GM12891 (cell line): ENCODE data around the gene BUD31.
A peak's percentile ranks its signal among the peaks of the same experiment; 100 is the strongest.
"Not testable (repeated sequence)": the region's sequence is repeated elsewhere in the genome, so short reads cannot be mapped to it uniquely, and the experiment has no call there.

Experiments used
- DNase-seq: peaks from one replicate; pipeline ENCODE4 v3.0.0; 2011; ENCODE audit warnings: low spot score; ENCODE audit not compliant: insufficient read length
- FAIRE-seq: peaks from 2 replicates; lab custom pipeline; 2011; peaks lifted over from hg19 to GRCh38; lab: Jason Lieb, UNC
- PAX5 ChIP-seq: IDR thresholded peaks from 2 replicates; pipeline ENCODE4 v1.6.1; 2011; ENCODE audit warnings: low read length, moderate library complexity, mild to moderate bottlenecking; ENCODE audit not compliant: insufficient read depth, severe bottlenecking
- POLR2A ChIP-seq: IDR thresholded peaks from 2 replicates; pipeline ENCODE4 v1.6.1; 2011; ENCODE audit warnings: low read depth, low read length, control low read depth
- POLR2AphosphoS5 ChIP-seq: IDR thresholded peaks from 2 replicates; pipeline ENCODE4 v1.6.1; 2011; ENCODE audit warnings: low read depth, low read length, control low read depth
- POU2F2 ChIP-seq: IDR thresholded peaks from 2 replicates; pipeline ENCODE4 v1.6.1; 2011; ENCODE audit warnings: low read depth, mild to moderate bottlenecking, control low read depth, low read length, moderate library complexity
- SPI1 ChIP-seq: IDR thresholded peaks from 2 replicates; pipeline ENCODE4 v1.6.1; 2011; ENCODE audit warnings: low read depth, low read length, control low read depth
- TAF1 ChIP-seq: IDR thresholded peaks from 2 replicates; pipeline ENCODE4 v1.6.1; 2011; ENCODE audit warnings: low read depth, low read length, control low read depth

Gene BUD31

DNA sequence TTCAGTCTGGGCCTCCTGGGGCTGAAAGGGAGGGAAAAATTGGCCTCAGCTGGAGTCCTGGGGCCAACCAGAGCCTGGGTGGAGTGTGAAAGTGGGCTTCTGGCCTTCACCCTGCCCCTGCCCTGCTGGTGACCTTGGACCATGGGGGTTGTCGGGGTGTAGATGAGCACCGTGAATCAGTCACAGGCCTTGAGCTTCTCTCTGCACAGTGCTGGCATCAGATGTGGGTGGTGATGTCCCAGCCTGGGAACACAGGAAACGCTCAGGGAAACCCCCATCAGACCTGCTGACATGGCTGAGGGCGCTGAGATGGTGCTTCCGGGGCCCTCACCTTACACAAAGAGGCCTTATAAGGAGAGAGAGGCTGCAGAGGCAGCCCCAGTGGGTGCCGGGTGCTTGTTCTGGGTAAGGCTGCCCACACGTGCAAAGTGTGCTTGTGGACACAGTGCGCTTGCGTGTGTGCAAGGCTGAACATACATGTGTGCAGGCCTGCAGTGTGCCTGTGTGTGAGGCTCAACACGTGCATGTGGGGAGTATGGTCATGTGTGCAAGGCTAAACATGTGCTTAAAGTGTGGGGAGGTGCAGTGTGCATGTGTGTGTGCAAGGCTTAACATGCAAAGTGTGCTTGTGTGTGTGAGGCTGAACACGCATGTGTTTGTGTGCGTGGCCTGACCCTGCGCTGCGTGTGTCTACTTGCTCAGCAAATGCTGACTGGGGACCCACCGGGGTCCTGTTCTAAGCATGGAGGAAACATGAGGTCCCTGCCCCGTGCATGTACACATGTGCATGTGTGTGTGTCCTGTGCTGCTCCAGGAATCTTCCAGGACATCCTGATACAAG is 27.7 kb upstream of the BUD31 start:
- FAIRE-seq, result peak; percentile 98
- peak; percentile 76 for DNase-seq

DNA sequence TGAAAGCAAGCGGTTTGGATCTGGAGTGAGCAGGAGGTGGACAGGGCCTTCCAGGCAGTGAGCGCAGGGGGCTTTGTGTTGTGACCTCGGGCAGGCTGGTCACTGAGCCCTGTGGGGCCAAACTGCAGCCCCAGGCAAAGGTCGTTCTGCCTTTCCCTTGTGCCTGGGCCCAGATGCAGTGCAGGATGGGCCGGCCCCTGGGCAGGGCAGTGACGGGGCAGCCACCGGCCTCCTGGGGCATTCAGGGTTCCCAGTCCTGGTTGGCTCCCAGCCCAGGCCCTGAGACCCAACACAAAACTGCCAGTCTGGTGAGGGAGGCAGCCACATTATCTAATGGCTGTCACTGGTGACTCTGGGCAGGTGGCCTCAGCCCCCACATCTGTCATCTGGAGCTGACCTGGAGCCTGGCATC is 27.1 kb upstream of the BUD31 start:
- FAIRE-seq (no peak), DNase-seq (no peak)
- TF ChIP-seq POLR2AphosphoS5, result no peak
- TF ChIP-seq PAX5, result no peak
- no peak for TF ChIP-seq POLR2A
- TF ChIP-seq SPI1, result no peak
- TF ChIP-seq TAF1, result no peak
- TF ChIP-seq POU2F2, result no peak

More for the DNA sequence above, 27.7 kb upstream of the BUD31 start:
- TF ChIP-seq POLR2A (peak; percentile 78), TAF1 (peak; percentile 74), PAX5 (no peak), SPI1 (no peak), POU2F2 (no peak; the same call in 1 of the 2 replicates), POLR2AphosphoS5 (peak; percentile 89)

DNA sequence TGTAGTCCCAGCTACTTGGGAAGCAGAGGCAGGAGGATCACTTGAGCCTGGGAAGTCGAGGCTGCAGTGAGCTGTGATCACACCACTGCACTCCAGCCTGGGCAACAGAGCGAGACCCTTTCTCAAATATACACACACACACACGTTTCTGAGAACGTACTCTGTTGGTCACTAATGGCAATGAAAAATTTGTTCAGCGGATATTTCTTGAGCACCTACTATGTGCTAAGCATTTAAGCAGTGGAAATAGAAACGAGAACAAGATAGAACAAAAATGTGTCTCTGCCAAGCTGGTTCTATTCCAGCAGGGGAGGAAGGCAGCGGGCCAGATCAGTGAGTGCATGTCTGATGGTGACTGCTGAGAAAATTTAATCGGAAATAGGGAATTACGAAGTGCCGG is 25.6 kb upstream of the BUD31 start:
- no peak for FAIRE-seq
- no peak for TF ChIP-seq SPI1
- TF ChIP-seq POU2F2, result no peak
- no peak for TF ChIP-seq POLR2AphosphoS5
- no peak for TF ChIP-seq PAX5
- no peak for TF ChIP-seq POLR2A
- TF ChIP-seq TAF1, result no peak
- DNase-seq, result no peak

DNA sequence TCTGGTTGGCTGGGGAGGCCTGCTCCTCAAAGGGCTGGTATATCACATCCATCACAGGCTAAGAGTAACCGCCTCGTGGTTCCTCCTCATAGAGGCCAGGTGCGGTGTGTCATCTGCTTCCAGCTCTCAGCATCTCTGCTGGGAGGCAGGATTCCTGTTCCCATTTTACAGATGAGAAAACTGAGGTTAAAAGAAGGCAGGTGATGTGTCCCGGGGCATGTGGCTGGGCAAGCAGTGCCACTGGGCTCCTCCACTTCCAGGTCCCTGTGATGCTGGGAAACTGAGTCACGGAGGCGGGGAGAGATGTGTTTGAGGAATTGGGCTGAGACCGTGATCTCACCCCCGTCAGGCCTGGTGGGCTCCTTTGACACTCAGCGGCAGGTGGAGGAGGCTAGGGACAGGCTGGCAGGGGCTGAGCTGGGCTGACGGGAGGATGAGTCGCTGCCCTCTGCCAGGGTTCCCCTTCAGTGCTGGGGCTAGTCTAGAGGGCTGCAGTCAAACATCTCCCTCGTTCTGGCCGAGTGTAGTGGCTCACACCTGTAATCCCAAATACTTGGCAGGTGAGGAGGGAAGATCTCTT is 24.9 kb upstream of the BUD31 start:
- TF ChIP-seq POLR2AphosphoS5, result no peak
- TF ChIP-seq POU2F2, result no peak
- no peak for TF ChIP-seq SPI1
- TF ChIP-seq PAX5, result no peak
- no peak for TF ChIP-seq TAF1
- no peak for TF ChIP-seq POLR2A
- FAIRE-seq, result no peak
- no peak for DNase-seq

DNA sequence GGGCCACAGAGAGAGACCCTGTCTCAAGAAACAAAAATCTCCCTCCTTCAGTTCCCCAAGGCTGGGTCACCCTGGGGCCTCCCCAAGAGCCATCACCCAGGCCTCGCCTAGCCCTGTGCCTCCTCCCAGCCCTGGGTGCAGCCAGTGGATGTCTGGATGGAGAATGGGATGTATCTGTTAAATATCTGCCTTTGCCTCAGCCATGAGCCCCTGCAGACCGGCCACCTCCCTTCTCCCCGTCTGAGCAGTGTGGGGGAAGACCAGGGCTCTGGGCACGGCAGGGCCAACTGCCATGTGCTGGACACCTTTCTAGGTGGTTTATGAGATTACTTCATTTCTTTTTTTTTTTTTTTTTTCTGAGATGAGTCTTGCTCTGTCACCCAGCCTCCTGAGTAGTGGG is 24.2 kb upstream of the BUD31 start:
- no peak for TF ChIP-seq PAX5
- no peak for FAIRE-seq
- no peak for DNase-seq

DNA sequence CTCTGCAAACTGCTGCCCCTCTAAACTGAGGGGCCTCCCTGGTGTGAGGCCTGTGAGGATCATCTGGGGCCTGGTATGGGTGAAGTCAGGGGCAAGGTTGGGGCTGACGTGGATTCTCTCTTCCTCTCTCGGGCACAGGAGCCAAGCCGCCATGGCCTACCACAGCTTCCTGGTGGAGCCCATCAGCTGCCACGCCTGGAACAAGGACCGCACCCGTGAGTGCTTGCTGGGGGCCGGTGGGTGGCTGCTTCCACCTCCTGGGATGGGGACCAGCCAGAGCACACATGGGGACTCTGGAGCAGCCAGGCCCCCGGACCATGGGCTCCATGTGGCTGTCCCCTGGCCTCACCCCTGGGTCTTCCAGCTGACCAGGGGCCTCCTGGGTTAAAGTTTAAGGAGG is 23.2 kb upstream of the BUD31 start:
- DNase-seq (no peak), FAIRE-seq (no peak)
- TF ChIP-seq POLR2AphosphoS5, result no peak
- no peak for TF ChIP-seq PAX5
- TF ChIP-seq TAF1, result no peak
- TF ChIP-seq SPI1, result no peak
- TF ChIP-seq POU2F2, result no peak
- TF ChIP-seq POLR2A, result no peak

DNA sequence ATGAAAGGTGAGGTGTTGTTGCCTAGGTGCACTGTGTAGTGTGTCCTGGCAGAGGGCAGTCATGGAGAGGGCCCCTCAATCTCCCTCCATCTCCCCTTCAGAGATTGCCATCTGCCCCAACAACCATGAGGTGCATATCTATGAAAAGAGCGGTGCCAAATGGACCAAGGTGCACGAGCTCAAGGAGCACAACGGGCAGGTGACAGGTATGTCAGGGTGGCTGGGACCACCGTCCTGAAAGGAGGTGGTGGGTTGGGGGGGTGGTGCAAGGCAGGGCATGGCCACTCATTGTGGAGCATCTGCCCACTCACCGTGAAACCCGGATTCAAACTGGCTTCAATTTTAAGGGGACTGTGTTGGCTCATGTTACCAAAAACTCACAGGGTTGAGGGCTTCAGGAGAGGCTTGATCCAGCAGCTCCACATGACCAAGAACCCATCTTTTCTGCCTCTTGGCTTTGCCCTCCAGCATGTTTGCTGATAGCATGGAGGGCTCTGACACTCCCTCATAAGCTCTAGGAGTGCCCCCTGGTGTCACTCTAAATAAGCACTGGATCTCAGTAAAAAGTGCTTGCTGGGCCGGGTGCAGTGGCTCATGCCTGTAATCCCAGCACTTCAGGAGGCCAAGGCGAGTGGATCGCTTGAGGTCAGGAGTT is 22.1 kb upstream of the BUD31 start:
- no peak for DNase-seq
- peak; percentile 67 for FAIRE-seq
- TF ChIP-seq POLR2A, result 0 out of 2 replicates have a peak, but pooled peaks have one; percentile 28
- TF ChIP-seq TAF1, result no peak
- TF ChIP-seq POU2F2, result no peak

DNA sequence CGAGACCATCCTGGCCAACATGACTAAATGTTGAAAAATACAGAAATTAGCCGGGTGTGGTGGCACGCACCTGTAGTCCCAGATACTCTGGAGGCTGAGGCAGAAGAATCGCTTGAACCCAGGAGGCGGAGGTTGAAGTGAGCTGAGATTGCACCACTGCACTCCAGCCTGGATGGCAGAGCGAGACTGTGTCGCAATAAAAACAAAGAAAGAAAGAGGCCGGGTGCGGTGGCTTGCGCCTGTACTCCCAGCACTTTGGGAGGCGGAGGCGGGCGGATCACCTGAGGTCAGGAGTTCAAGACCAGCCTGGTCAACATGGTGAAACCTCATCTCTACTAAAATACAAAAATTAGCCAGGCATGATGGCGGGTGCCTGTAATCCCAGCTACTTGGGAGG is 21.5 kb upstream of the BUD31 start:
- not testable (repeated sequence) for DNase-seq

DNA sequence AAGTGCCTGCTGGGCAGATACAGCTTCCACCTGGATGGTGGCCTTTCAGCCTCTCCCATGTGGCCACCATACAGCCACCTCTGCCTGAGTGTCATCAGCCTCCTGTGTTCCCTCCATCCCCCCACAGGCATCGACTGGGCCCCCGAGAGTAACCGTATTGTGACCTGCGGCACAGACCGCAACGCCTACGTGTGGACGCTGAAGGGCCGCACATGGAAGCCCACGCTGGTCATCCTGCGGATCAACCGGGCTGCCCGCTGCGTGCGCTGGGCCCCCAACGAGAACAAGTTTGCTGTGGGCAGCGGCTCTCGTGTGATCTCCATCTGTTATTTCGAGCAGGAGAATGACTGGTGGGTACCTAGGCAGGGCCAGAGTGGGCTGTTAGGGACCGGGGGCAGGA is 20.9 kb upstream of the BUD31 start:
- FAIRE-seq (no peak), DNase-seq (no peak)
- TF ChIP-seq PAX5 (no peak), SPI1 (no peak), TAF1 (no peak), POLR2A (no peak), POU2F2 (no peak), POLR2AphosphoS5 (no peak)

More for the DNA sequence above, 21.5 kb upstream of the BUD31 start:
- not testable (repeated sequence) for FAIRE-seq

DNA sequence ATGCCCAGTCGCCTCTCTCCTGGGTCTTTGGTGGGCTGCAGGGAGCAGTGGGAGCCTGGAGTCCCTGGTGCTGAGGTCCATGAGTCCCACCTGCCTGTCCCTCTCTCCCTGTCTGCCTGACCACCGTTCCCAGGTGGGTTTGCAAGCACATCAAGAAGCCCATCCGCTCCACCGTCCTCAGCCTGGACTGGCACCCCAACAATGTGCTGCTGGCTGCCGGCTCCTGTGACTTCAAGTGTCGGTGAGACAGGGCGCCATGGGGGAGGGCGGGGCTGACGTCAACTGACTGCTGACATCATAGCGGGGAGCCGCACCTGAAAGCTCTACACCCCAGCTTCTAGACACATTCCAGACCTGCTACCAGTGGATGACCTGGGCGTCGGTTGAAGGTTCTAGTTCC is 19.0 kb upstream of the BUD31 start:
- DNase-seq (no peak), FAIRE-seq (no peak)
- TF ChIP-seq TAF1, result no peak
- TF ChIP-seq POLR2A, result no peak
- no peak for TF ChIP-seq SPI1
- TF ChIP-seq PAX5, result no peak
- no peak for TF ChIP-seq POU2F2
- peak; percentile 39; the same call in 1 of the 2 replicates for TF ChIP-seq POLR2AphosphoS5
